ENCODE results near the gene VOPP1. TPM values are rescaled to one million over a fixed set of nuclear protein-coding genes. Genes with fewer than 3 reads are reported as not detected.

Gene VOPP1
- total RNA-seq, 1 experiment from 2014 or later, result 30.3 TPM

- no peak overlapping the region for H3K9ac ChIP-seq (ENCODE audit: low read length)
- H3K36me3 ChIP-seq (ENCODE audit: control insufficient read depth in 1 of 2, insufficient read depth in 2 of 2, low read length in 2 of 2), result no peaks in the 10 kb centered on the region
- H2AFZ ChIP-seq (ENCODE audit: low read depth, low read length, poor library complexity, severe bottlenecking), result no peak overlapping the region
- ChIA-PET POLR2A (no interaction called here), CTCF (interaction anchor here (1.3 kb wide), 1 partner anchor 10 kb away, joined by 4 read pairs; no protein-coding TSS in a partner anchor), RAD21 (ENCODE audit: low non-redundant PET in 1 of 2, low total read pairs in 2 of 2, uncharacterized antibody in 2 of 2, unreplicated experiment in 2 of 2) (no interaction called here)
- no TSS peak for BruUV-seq (replicated peaks)
- no peak for TF ChIP-seq CBX3 (IDR thresholded peaks at IDR 0.05; ENCODE audit: low read depth)
- no peak for TF ChIP-seq POLR2A (IDR thresholded peaks at IDR 0.05; ENCODE audit: borderline replicate concordance, extremely low read depth, insufficient read depth, insufficient read length)
- no peak for TF ChIP-seq TCF7L2 (IDR thresholded peaks at IDR 0.05; ENCODE audit: borderline replicate concordance, extremely low read depth, insufficient read depth, insufficient read length)
- TF ChIP-seq EZH2 (IDR thresholded peaks at IDR 0.05), result no peak
- no peak for TF ChIP-seq YY1 (IDR thresholded peaks at IDR 0.05; ENCODE audit: extremely low read depth, insufficient replicate concordance, low read depth, low read length)
- no peak for TF ChIP-seq FOSL1 (IDR thresholded peaks at IDR 0.05; ENCODE audit: low read depth)
- no peak for TF ChIP-seq EZH2phosphoT487 (IDR thresholded peaks at IDR 0.05; ENCODE audit: borderline replicate concordance)
- no peak for TF ChIP-seq SRF (IDR thresholded peaks at IDR 0.05; ENCODE audit: low read depth)
- TF ChIP-seq ZNF274 (IDR thresholded peaks at IDR 0.05; ENCODE audit: low read depth, low read length), result no peak
- no peak for TF ChIP-seq ATF3 (IDR thresholded peaks at IDR 0.05)
- no peak for TF ChIP-seq SP1 (IDR thresholded peaks at IDR 0.05; ENCODE audit: low read depth)
- no peak for TF ChIP-seq SIN3A (IDR thresholded peaks at IDR 0.05; ENCODE audit: low read depth)
- TF ChIP-seq CEBPB (IDR thresholded peaks at IDR 0.05; ENCODE audit: low read depth), result no peak
- no peak for TF ChIP-seq ZFX (IDR thresholded peaks at IDR 0.05)
- no peak for TF ChIP-seq RAD21 (IDR thresholded peaks at IDR 0.05; ENCODE audit: low read depth)
- no peak for TF ChIP-seq CTCF (IDR thresholded peaks at IDR 0.05 in 2 of 3, conservative IDR thresholded peaks at IDR 0.05 in 1 of 3; ENCODE audit: borderline replicate concordance in 1 of 3, insufficient read depth in 1 of 3, low read depth in 2 of 3, low read length in 2 of 3)
- H3K27me3 ChIP-seq (ENCODE audit: insufficient read depth, low read length), result no peaks in the 10 kb centered on the region
- intact Hi-C loops (cut with micrococcal nuclease), result no loop called here
- H3K4me3 ChIP-seq (replicated peaks in 1 of 2; ENCODE audit: low read depth in 1 of 2, low read length in 2 of 2), result no peak overlapping the region
- DNase-seq (ENCODE audit: low read depth, low spot score), result no peak
- H3K9me2 ChIP-seq (ENCODE audit: insufficient read depth), result no peaks in the 10 kb centered on the region
- H4K20me1 ChIP-seq (ENCODE audit: insufficient read depth), result no peaks in the 10 kb centered on the region
- no peak for ATAC-seq
- peaks cover 2 to 15% of the 10 kb centered on the region in 2 experiments; a peak in 3 of 4 replicates for H3K4me1 ChIP-seq (ENCODE audit: control insufficient read depth in 1 of 2, insufficient read depth in 2 of 2, low read length in 2 of 2)
- H3K9me3 ChIP-seq (ENCODE audit: control insufficient read depth in 1 of 2, insufficient read depth in 1 of 2, low read depth in 1 of 2, low read length in 2 of 2), result no peaks in the 10 kb centered on the region
- no peak overlapping the region for H3K4me2 ChIP-seq (ENCODE audit: low read length)
- H3K79me2 ChIP-seq (ENCODE audit: insufficient read depth, low read length), result 0 out of 2 replicates have a peak, but pooled peaks cover 3% of the 10 kb centered on the region
- no peak overlapping the region for H3K27ac ChIP-seq (ENCODE audit: low read depth, low read length)
These were observed 32.0 kb downstream of the VOPP1 start for GRCh38 chr7:55540226-55540858.

Data from HCT116 (cell line).